A673 (cell line): ENCODE measurements around the gene CDH12.

Experiments used
- EZH2 ChIP-seq: fragments of 200-600 bp; sonication (generic); IDR thresholded peaks from 2 replicates; pipeline ENCODE4 v1.6.1; 2017; ENCODE audit warnings: borderline replicate concordance, low read depth, mild to moderate bottlenecking, mixed read lengths, antibody characterized with exemption, low read length; ENCODE audit not compliant: poor library complexity, severe bottlenecking
- TF ChIP-seq, protein P1 (sequence below): fragments of 300-800, 200-600 bp; sonication (generic); conservative IDR thresholded peaks from 2 replicates; pipeline ENCODE4 v1.5.1; 2017; ENCODE audit warnings: low read depth, mild to moderate bottlenecking, antibody characterized with exemption, low read length, moderate library complexity, mixed read lengths

GRCh38 chr5:21823076-21823574 is 1030.0 kb downstream of the CDH12 start:
- TF ChIP-seq, protein P1, sequence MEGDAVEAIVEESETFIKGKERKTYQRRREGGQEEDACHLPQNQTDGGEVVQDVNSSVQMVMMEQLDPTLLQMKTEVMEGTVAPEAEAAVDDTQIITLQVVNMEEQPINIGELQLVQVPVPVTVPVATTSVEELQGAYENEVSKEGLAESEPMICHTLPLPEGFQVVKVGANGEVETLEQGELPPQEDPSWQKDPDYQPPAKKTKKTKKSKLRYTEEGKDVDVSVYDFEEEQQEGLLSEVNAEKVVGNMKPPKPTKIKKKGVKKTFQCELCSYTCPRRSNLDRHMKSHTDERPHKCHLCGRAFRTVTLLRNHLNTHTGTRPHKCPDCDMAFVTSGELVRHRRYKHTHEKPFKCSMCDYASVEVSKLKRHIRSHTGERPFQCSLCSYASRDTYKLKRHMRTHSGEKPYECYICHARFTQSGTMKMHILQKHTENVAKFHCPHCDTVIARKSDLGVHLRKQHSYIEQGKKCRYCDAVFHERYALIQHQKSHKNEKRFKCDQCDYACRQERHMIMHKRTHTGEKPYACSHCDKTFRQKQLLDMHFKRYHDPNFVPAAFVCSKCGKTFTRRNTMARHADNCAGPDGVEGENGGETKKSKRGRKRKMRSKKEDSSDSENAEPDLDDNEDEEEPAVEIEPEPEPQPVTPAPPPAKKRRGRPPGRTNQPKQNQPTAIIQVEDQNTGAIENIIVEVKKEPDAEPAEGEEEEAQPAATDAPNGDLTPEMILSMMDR = no peak
- no peak for TF ChIP-seq EZH2
